Neural cell (in vitro differentiated cells): ENCODE data around the gene AKR1B1. TPM values are rescaled to one million over a fixed set of nuclear protein-coding genes. Genes with fewer than 3 reads are reported as not detected.

Experiments used
- H2AFZ ChIP-seq: fragments of 200-600, 300-800 bp; sonication (generic), shearing (Covaris generic); 2 replicates; pipeline ENCODE4 v1.6.0; 2014; ENCODE audit warnings: low read depth, mild to moderate bottlenecking, antibody characterized with exemption, low read length, moderate library complexity
- H3F3A ChIP-seq: fragments of 200-600 bp; shearing (Covaris generic); 2 replicates; pipeline ENCODE4 v1.6.1; 2016; ENCODE audit warnings: mild to moderate bottlenecking, moderate library complexity, mixed read lengths, antibody characterized with exemption, low read length; ENCODE audit not compliant: insufficient read depth, poor library complexity, severe bottlenecking
- H3K27ac ChIP-seq: fragments of 200-600, 300-800 bp; sonication (generic), shearing (Covaris generic); 2 replicates; pipeline ENCODE4 v1.5.1; 2014; ENCODE audit warnings: mild to moderate bottlenecking, low read length, moderate library complexity
- H3K27me3 ChIP-seq: fragments of 300-800, 200-600 bp; sonication (generic), shearing (Covaris generic); 2 replicates; pipeline ENCODE4 v1.6.0; 2014; ENCODE audit warnings: mild to moderate bottlenecking, low read depth, low read length, moderate library complexity; ENCODE audit not compliant: insufficient read depth
- H3K36me3 ChIP-seq: fragments of 300-800, 200-600 bp; sonication (generic), shearing (Covaris generic); 2 replicates; pipeline ENCODE4 v1.5.1; 2014; ENCODE audit warnings: mild to moderate bottlenecking, antibody characterized with exemption, low read length, moderate library complexity; ENCODE audit not compliant: insufficient read depth
- H3K4me2 ChIP-seq: fragments of 300-800, 200-600 bp; sonication (generic), shearing (Covaris generic); 2 replicates; pipeline ENCODE4 v1.6.0; 2014; ENCODE audit warnings: mild to moderate bottlenecking, low read length
- H3K4me3 ChIP-seq: fragments of 300-800, 200-600 bp; sonication (generic), shearing (Covaris generic); 2 replicates; pipeline ENCODE4 v1.5.1; 2014; ENCODE audit warnings: mild to moderate bottlenecking, low read length, moderate library complexity
- H3K79me2 ChIP-seq: fragments of 200-600 bp; shearing (Covaris generic); replicated peaks from 2 replicates; pipeline ENCODE4 v1.6.0; 2014; ENCODE audit warnings: mild to moderate bottlenecking, low read length, moderate library complexity; ENCODE audit not compliant: insufficient read depth
- H3K9ac ChIP-seq: fragments of 300-800, 200-600 bp; sonication (generic), shearing (Covaris generic); 2 replicates; pipeline ENCODE4 v1.6.1; 2016; ENCODE audit warnings: mild to moderate bottlenecking, low read length, mixed read lengths
- H3K9me2 ChIP-seq: fragments of 200-600 bp; shearing (Covaris generic); 2 replicates; pipeline ENCODE4 v1.6.1; 2016; ENCODE audit warnings: mild to moderate bottlenecking, low read length, mixed read lengths; ENCODE audit not compliant: insufficient read depth
- H3K9me3 ChIP-seq: fragments of 200-600, 300-800 bp; sonication (generic), shearing (Covaris generic); 2 replicates; pipeline ENCODE4 v1.6.1; 2016; ENCODE audit warnings: mild to moderate bottlenecking, mixed run types, low read length, moderate library complexity, mixed read lengths
- H4K20me1 ChIP-seq: fragments of 200-600 bp; shearing (Covaris generic); 2 replicates; pipeline ENCODE4 v1.6.1; 2016; ENCODE audit warnings: mild to moderate bottlenecking, mixed run types; ENCODE audit not compliant: insufficient read depth
- CTCF ChIP-seq: fragments of 450-650 bp; IDR thresholded peaks from 2 replicates; pipeline ENCODE4 v1.5.1; 2014; ENCODE audit warnings: antibody characterized with exemption, mild to moderate bottlenecking, moderate library complexity; ENCODE audit not compliant: poor library complexity, severe bottlenecking
- EP300 ChIP-seq: fragments of 450-650 bp; conservative IDR thresholded peaks from 2 replicates; pipeline ENCODE4 v1.6.1; 2014; ENCODE audit warnings: antibody characterized with exemption, mild to moderate bottlenecking, moderate library complexity; ENCODE audit not compliant: poor library complexity, severe bottlenecking
- EZH2 ChIP-seq: fragments of 200-600, 300-800 bp; shearing (Covaris generic), sonication (generic); IDR thresholded peaks from 2 replicates; pipeline ENCODE4 v1.6.1; 2014; ENCODE audit warnings: antibody characterized with exemption, low read length, borderline replicate concordance, mild to moderate bottlenecking; ENCODE audit not compliant: insufficient read depth, poor library complexity, severe bottlenecking
- MXI1 ChIP-seq: fragments of 450-650 bp; conservative IDR thresholded peaks from 2 replicates; pipeline ENCODE4 v1.6.1; 2014; ENCODE audit warnings: antibody characterized with exemption, mild to moderate bottlenecking; ENCODE audit not compliant: poor library complexity, severe bottlenecking
- POLR2AphosphoS5 ChIP-seq: IDR thresholded peaks from 2 replicates; pipeline ENCODE4 v1.6.1; 2012
- RAD21 ChIP-seq: fragments of 450-650 bp; conservative IDR thresholded peaks from 2 replicates; pipeline ENCODE4 v1.6.1; 2014; ENCODE audit warnings: antibody characterized with exemption, mild to moderate bottlenecking, moderate library complexity
- REST ChIP-seq: IDR thresholded peaks from 2 replicates; pipeline ENCODE4 v1.6.1; 2012; ENCODE audit warnings: borderline replicate concordance
- SMC3 ChIP-seq: fragments of 450-650 bp; conservative IDR thresholded peaks from 2 replicates; pipeline ENCODE4 v1.6.1; 2014; ENCODE audit warnings: antibody characterized with exemption, mild to moderate bottlenecking, moderate library complexity; ENCODE audit not compliant: poor library complexity
- TAF1 ChIP-seq: IDR thresholded peaks from 2 replicates; pipeline ENCODE4 v1.6.1; 2012; ENCODE audit warnings: low read depth
- polyA plus RNA-seq: library from polyadenylated mRNA; depleted of rRNA; stranded (reverse); fragments of >200 nt; gene quantifications from 2 replicates; pipeline ENCODE4 v1.2.3, GENCODE V29; 2014

The AKR1B1 gene
- polyA plus RNA-seq, 1 donor from 2014 or later: 202 TPM

- H3F3A ChIP-seq: no peaks in the 10 kb centered on the region
- H3K27ac ChIP-seq: no peak overlapping the region
- no peaks in the 10 kb centered on the region for H4K20me1 ChIP-seq
- H3K27me3 ChIP-seq: no peaks in the 10 kb centered on the region
- H3K9me2 ChIP-seq: no peaks in the 10 kb centered on the region
- H3K36me3 ChIP-seq: no peaks in the 10 kb centered on the region
- no peak for TF ChIP-seq EP300
- no peak for TF ChIP-seq MXI1
- TF ChIP-seq SMC3: no peak
- no peak for TF ChIP-seq RAD21
- no peak for TF ChIP-seq CTCF
- no peak for TF ChIP-seq EZH2
- no peak for TF ChIP-seq POLR2AphosphoS5
- no peak for TF ChIP-seq REST
- no peak overlapping the region for H3K4me2 ChIP-seq
- peaks cover 5% of the 10 kb centered on the region for H3K9me3 ChIP-seq
- H3K9ac ChIP-seq: no peak overlapping the region
- no peak overlapping the region for H3K4me3 ChIP-seq
- no peak overlapping the region for H2AFZ ChIP-seq
- H3K79me2 ChIP-seq: peaks cover 14% of the 10 kb centered on the region
Observed at GRCh38 chr7:134459981-134460380, 1.1 kb upstream of the AKR1B1 start.

GRCh38 chr7:134458341-134458805 lies 527 bp downstream of the AKR1B1 start:
- H3K36me3 ChIP-seq: no peaks in the 10 kb centered on the region
- H3K27ac ChIP-seq: peak overlapping the region; percentile 60
- H3K9ac ChIP-seq: peak overlapping the region; percentile 84
- no peaks in the 10 kb centered on the region for H3K9me2 ChIP-seq
- peak overlapping the region; percentile 56 for H3K4me2 ChIP-seq
- peak overlapping the region; percentile 100 for H3K4me3 ChIP-seq
- TF ChIP-seq POLR2AphosphoS5 (no peak), CTCF (peak; percentile 55), EP300 (no peak), TAF1 (peak; percentile 15), RAD21 (peak; percentile 15), EZH2 (no peak), REST (no peak), SMC3 (peak; percentile 34), MXI1 (no peak)
- peaks cover 14% of the 10 kb centered on the region for H3K79me2 ChIP-seq
- H3K9me3 ChIP-seq: no peaks in the 10 kb centered on the region
- peak overlapping the region; percentile 91 for H2AFZ ChIP-seq
- no peaks in the 10 kb centered on the region for H3F3A ChIP-seq
- no peaks in the 10 kb centered on the region for H4K20me1 ChIP-seq
- H3K27me3 ChIP-seq: no peaks in the 10 kb centered on the region
